OCI-LY3 (cell line): ENCODE results near the gene LDAH.

ENCODE experiments used
- H2AFZ ChIP-seq: fragments of 200-600, 300-600 bp; shearing (Covaris generic); 2 replicates; pipeline ENCODE4 v1.6.0; 2014; ENCODE audit warnings: antibody characterized with exemption, low read depth, low read length
- H3K27ac ChIP-seq: fragments of 200-600, 300-600 bp; sonication (generic); 2 replicates; pipeline ENCODE4 v1.5.1; 2014; ENCODE audit warnings: mild to moderate bottlenecking, low read length, moderate library complexity, mixed read lengths
- H3K27me3 ChIP-seq: fragments of 200-600, 300-600 bp; sonication (generic); 2 replicates; pipeline ENCODE4 v1.6.1; 2014; ENCODE audit warnings: low read depth, low read length, mixed read lengths
- H3K36me3 ChIP-seq: fragments of 200-600, 300-600 bp; sonication (generic); replicated peaks from 2 replicates; pipeline ENCODE3; 2014; ENCODE audit warnings: low read depth, low read length, mixed read lengths
- H3K4me1 ChIP-seq: fragments of 300-600, 200-600 bp; sonication (generic); 2 replicates; pipeline ENCODE4 v1.6.1; 2014; ENCODE audit warnings: low read length, mixed read lengths
- H3K4me2 ChIP-seq: fragments of 200-600, 300-600 bp; sonication (generic); 2 replicates; pipeline ENCODE4 v1.6.1; 2014; ENCODE audit warnings: low read length, mixed read lengths
- H3K4me3 ChIP-seq: fragments of 300-600, 200-600 bp; sonication (generic); 2 replicates; pipeline ENCODE4 v1.5.1; 2014; ENCODE audit warnings: antibody characterized with exemption, mild to moderate bottlenecking, low read length, moderate library complexity
- H3K79me2 ChIP-seq: fragments of 300-600, 200-600 bp; shearing (Covaris generic); 2 replicates; pipeline ENCODE4 v1.6.1; 2014; ENCODE audit warnings: mild to moderate bottlenecking, low read length, mixed read lengths
- H3K9ac ChIP-seq: fragments of 300-600, 200-600 bp; shearing (Covaris generic); 2 replicates; pipeline ENCODE4 v1.6.0; 2014; ENCODE audit warnings: mild to moderate bottlenecking, low read length, moderate library complexity
- H3K9me3 ChIP-seq: fragments of 200-600, 300-600 bp; shearing (Covaris generic); 2 replicates; pipeline ENCODE4 v1.6.1; 2014; ENCODE audit warnings: low read length, mixed read lengths; ENCODE audit not compliant: insufficient read depth
- H4K20me1 ChIP-seq: fragments of 200-600, 300-600 bp; sonication (generic); 2 replicates; pipeline ENCODE4 v1.6.1; 2016; ENCODE audit warnings: low read length, mixed read lengths; ENCODE audit not compliant: insufficient read depth
- EZH2phosphoT487 ChIP-seq: fragments of 200-600 bp; shearing (Covaris generic); IDR thresholded peaks from 2 replicates; pipeline ENCODE4 v1.6.1; 2018; ENCODE audit warnings: antibody characterized with exemption, mixed run types, low read depth
- TF ChIP-seq, protein P1 (sequence below): fragments of 200-600, 300-600 bp; sonication (generic); IDR thresholded peaks from 2 replicates; pipeline ENCODE4 v1.5.1; 2014; ENCODE audit warnings: antibody characterized with exemption, low read length, low read depth

Gene LDAH

GRCh38 chr2:20759487-20759886, 63.4 kb downstream of the LDAH start:
- no peak overlapping the region for H3K9ac ChIP-seq
- H3K4me1 ChIP-seq, result peaks cover 20% of the 10 kb centered on the region
- TF ChIP-seq, protein P1, sequence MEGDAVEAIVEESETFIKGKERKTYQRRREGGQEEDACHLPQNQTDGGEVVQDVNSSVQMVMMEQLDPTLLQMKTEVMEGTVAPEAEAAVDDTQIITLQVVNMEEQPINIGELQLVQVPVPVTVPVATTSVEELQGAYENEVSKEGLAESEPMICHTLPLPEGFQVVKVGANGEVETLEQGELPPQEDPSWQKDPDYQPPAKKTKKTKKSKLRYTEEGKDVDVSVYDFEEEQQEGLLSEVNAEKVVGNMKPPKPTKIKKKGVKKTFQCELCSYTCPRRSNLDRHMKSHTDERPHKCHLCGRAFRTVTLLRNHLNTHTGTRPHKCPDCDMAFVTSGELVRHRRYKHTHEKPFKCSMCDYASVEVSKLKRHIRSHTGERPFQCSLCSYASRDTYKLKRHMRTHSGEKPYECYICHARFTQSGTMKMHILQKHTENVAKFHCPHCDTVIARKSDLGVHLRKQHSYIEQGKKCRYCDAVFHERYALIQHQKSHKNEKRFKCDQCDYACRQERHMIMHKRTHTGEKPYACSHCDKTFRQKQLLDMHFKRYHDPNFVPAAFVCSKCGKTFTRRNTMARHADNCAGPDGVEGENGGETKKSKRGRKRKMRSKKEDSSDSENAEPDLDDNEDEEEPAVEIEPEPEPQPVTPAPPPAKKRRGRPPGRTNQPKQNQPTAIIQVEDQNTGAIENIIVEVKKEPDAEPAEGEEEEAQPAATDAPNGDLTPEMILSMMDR, result no peak
- TF ChIP-seq EZH2phosphoT487, result no peak
- H2AFZ ChIP-seq, result no peak overlapping the region
- peak overlapping the region; percentile 41; the same call in 1 of the 2 replicates for H3K4me2 ChIP-seq
- H3K27me3 ChIP-seq, result no peaks in the 10 kb centered on the region
- no peaks in the 10 kb centered on the region for H3K9me3 ChIP-seq
- H3K27ac ChIP-seq, result no peak overlapping the region
- H4K20me1 ChIP-seq, result no peaks in the 10 kb centered on the region; the same call in 1 of the 2 replicates
- peaks cover 20% of the 10 kb centered on the region for H3K36me3 ChIP-seq
- H3K4me3 ChIP-seq, result no peak overlapping the region
- H3K79me2 ChIP-seq, result no peaks in the 10 kb centered on the region

GRCh38 chr2:20758997-20759396, 63.9 kb downstream of the LDAH start:
- Histone ChIP-seq H3K4me2 (peak overlapping the region; percentile 41), H3K9ac (no peak overlapping the region), H4K20me1 (no peaks in the 10 kb centered on the region; the same call in 1 of the 2 replicates), H3K27ac (no peak overlapping the region), H3K27me3 (no peaks in the 10 kb centered on the region), H3K9me3 (no peaks in the 10 kb centered on the region), H3K4me1 (peaks cover 20% of the 10 kb centered on the region), H3K4me3 (no peak overlapping the region), H3K79me2 (no peaks in the 10 kb centered on the region), H2AFZ (no peak overlapping the region), H3K36me3 (peaks cover 20% of the 10 kb centered on the region)
- TF ChIP-seq EZH2phosphoT487, result no peak
- TF ChIP-seq, protein P1, result no peak

GRCh38 chr2:20757405-20758090, 65.4 kb downstream of the LDAH start:
- Histone ChIP-seq H4K20me1 (no peaks in the 10 kb centered on the region; the same call in 1 of the 2 replicates), H2AFZ (no peak overlapping the region), H3K4me1 (peaks cover 15% of the 10 kb centered on the region), H3K27me3 (no peaks in the 10 kb centered on the region), H3K79me2 (no peaks in the 10 kb centered on the region), H3K4me2 (no peak overlapping the region), H3K27ac (no peak overlapping the region), H3K36me3 (peaks cover 20% of the 10 kb centered on the region), H3K4me3 (no peak overlapping the region), H3K9ac (no peak overlapping the region), H3K9me3 (no peaks in the 10 kb centered on the region)
- TF ChIP-seq, protein P1, result no peak
- TF ChIP-seq EZH2phosphoT487, result no peak

DNA sequence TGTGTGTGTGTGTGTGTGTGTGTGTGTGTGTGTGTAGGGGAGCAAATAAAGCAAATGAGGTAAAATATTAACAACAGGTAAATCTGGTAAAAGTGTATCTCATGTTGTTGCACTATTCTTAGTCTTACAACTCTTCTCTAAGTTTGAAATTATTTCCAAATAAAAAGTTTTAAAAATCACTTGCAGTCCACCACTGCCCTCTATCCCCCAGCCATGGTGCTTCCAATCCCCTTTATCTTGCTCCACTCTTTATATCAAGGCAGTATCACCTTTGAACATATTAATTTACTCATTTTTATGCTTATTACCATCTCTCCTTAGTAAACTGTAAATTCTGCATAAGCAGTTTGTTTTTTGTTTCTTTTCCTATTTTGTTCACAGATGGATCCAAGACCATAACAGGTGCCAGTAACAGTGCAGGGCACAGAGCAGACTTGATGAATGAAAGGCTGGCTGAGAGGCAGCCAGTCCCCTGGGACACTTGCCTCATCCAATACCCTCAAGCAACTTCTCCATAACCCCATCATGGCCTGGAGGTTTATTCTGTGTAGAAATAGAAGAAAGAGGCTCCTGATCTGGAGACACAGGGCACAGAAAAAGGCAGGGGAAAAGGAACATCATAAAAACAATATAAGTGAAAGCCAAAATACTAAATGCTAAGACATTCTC, 67.6 kb downstream of the LDAH start:
- TF ChIP-seq, protein P1, result peak; percentile 36; the same call in 1 of the 2 replicates
- no peak for TF ChIP-seq EZH2phosphoT487
- H2AFZ ChIP-seq, result no peak overlapping the region
- no peak overlapping the region for H3K9ac ChIP-seq
- no peaks in the 10 kb centered on the region for H3K9me3 ChIP-seq
- H3K27ac ChIP-seq, result no peak overlapping the region
- H4K20me1 ChIP-seq, result no peaks in the 10 kb centered on the region; the same call in 1 of the 2 replicates
- no peak overlapping the region for H3K4me3 ChIP-seq
- peaks cover 15% of the 10 kb centered on the region for H3K4me1 ChIP-seq
- peaks cover 19% of the 10 kb centered on the region for H3K36me3 ChIP-seq
- peaks cover 4% of the 10 kb centered on the region; the same call in 1 of the 2 replicates for H3K79me2 ChIP-seq
- no peaks in the 10 kb centered on the region for H3K27me3 ChIP-seq
- no peak overlapping the region for H3K4me2 ChIP-seq
